Stimulated activated CD8-positive, alpha-beta memory T cell treated with anti-CD3 and anti-CD28 coated beads, Interleukin-15, amount 100 ng/mL, for 4 hours (primary cell): ENCODE measurements around the gene MAP1LC3B.

ENCODE experiments used
- DNase-seq, 2 donors: peaks; one replicate each; pipeline ENCODE4 v3.0.0-alpha.2; 2020; ENCODE audit warnings: low read depth in 2 of 2

MAP1LC3B gene

DNA sequence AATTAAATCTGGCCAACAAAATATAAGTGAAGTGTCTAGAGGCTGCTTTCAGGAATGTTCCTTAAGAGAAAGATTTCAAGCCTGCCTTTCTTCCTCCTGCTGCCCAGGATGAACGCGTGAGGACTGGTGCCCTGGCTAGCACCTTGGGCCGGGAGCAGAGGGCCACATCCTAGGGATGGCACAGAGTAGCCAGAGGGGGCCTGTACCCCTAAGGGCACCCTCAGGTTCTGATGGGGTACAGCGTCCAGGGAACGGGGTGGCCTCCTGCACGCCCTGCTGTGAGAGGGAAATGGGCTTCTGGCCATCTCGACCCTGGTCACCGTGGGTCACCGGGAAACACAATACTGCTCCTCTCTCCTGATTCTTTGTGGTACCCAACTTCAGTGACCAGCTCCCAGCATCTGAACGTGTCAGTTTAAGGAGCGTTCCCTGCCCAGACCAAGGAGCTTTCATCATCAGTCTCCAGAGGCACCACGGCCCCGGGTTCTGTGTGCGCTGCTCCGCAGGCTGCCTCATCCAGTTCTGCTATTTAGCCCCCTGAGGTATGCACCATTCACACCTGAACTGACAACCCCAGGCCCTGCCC lies 40.3 kb downstream of the MAP1LC3B start:
- no peak for DNase-seq

DNA sequence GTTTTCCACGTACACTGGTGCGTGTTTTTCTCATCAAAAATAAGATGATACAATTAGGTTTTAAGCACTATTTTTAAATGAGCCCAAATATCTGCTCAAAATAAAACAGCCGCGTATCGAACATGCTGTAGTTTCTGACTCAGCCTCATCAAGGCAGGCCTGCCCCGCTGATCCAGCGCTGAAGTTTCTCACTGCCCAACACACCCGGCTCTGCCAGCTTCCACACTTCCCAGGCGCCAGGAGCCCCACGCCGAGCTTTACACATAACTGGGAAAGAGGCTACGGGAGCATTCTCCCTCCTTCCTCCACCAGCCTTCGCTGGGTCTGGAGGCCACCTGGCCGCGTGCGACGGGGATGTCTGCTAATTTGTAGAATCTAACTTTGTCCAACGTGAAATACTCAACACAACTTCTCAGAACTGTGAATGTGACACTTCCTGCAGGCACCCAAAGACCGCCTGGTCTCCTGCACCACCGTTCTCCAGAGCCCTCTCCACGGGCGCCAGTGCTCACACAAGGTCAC lies 42.1 kb downstream of the MAP1LC3B start:
- DNase-seq, result no peak

DNA sequence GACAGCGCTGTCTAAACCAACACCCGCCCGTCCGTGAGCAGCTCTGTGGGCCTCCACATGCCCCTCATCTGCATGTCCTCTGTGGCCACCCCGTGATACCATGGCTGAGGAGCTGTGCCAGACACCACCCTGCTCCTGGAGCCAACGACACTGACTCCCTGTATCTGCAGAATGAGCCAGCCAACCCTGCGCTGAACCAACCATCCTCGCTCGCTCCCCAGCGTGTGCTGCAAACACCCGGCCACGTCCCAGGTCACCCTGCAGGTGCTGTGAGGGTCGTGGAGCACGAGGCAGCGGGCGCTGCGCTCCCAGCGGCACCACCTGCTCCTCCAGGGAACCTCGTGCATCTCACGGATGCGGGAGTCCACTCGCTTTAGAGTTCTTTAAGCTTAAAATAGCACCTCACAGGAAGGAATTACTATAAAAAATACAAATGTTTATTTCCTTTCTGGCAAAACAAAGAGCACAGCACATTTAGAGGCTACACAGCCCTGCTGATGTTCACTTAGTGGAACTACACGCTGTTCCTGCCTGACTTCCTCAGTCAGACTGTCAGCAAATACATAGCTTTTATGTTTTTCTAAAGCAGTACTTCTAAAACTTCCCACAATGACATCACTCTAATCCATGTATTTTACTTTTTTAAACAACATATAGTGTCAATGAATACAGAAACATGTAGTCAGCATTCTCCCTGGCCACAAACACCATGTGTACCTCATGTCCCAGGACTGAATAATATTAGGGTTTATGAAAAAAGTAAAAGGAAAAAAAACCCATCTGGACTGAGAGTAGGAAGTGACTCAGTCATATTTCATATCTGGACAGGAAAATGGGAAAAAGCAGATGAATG lies 43.5 kb downstream of the MAP1LC3B start:
- no peak for DNase-seq

DNA sequence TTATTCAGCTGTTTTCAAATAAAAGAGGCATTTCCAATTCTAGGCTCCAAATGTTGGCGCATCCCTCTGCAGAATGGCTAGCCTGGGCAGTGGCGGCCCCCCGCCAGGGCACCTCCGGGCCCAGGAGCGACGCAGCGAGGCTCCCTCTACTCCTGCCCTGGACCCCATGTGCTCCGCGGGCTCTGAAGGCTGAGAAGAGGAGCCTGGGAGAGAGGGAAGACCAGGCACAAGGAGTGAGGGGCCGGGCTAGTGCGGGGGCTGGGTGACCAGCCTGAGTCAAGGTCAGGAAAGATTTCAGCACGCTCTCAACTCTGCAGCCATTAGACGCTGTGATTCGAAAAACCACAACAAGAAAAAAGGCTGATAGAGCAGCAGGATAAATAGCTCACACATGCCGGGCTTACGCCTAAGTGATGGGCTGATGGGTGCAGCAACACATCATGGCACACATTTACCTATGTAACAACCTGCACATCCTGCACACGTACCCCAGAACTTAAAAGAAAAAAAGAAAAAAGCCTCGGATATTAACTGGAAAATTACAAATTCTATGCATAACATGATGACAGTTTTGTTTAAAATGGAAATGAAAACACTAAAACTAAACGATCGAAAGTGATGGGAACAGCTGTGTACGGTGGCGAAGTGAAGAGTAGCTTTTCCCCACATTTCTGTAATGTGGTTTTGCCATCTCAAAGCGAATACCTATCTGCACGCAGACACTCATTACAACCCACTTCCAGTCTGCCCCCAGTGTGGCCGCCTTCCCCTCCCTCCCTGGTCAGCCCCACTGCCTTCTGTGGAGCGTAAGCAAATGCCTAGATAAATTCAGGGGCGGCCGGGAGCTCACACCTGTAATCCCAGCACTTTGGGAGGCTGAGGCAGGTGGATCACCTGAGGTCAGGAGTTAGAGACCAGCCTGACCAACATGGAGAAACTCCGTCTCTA lies 44.4 kb downstream of the MAP1LC3B start:
- no peak for DNase-seq

DNA sequence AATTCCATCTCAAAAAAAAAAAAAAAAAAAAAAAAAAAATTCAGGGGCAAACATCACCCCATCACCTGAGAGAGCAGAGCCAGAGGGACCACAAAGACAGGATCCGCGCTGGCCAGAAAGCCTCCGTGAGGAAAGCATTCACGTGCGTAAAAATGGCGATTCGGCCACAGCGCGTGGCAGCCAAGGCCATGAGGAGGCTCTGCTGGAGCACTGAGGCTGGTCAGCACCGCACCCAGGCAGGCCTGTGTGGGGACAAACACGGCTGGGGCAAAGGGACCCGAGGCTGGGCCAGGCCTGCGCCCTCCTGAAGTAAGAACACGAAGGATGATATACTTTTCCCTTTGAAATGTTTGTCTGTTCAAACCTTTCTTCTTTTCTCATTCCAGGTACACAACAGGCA lies 45.2 kb downstream of the MAP1LC3B start:
- no peak for DNase-seq

DNA sequence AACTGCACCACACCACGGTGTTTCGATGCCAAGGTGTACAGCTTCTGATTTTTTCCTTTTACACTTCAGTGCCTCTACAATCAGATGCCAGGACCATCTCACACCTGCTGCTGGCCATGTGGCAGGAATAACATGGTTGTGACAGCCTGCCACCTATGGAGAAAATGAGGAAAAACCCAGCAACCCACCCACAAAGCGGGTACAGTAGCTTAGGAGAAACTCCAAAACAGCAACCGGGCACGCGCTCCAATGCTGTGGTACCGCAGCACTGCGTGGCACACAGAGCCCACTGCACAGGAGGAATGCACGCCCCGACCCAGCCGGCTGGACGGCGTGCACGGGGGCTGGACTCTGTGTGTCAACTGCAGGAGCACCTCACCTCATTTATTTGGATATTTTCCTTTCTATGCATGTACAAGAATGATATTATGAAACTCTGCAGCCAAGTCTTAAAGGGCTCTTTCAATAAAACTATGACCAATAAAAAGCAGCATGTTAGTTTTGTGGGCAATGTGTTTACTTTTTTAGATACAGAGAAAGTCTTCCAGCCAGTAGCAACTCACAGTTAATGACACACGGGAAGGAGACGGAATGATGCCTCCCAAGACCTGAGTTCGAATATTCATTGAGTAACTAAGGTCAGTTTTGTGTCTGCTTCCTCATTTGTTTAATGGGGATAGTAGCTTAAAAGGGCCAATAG lies 45.9 kb downstream of the MAP1LC3B start:
- DNase-seq, result no peak

DNA sequence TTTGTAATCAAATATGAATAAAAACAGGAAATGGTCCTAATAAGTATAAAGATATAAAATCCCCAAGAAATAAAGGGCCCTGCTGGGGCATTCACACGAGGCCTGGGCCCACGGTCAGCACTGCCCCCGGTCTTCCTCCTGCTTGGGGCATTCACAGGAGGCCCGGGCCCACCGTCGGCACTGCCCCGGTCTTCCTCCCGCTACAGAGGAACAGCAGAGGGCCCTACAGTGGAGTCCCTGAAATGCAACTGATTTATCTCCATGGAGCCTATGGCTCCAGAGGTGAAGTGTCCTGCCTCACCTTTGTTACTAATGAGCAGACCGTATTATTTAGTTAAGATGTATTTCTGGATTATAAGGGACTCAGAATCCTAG lies 46.5 kb downstream of the MAP1LC3B start:
- no peak for DNase-seq

DNA sequence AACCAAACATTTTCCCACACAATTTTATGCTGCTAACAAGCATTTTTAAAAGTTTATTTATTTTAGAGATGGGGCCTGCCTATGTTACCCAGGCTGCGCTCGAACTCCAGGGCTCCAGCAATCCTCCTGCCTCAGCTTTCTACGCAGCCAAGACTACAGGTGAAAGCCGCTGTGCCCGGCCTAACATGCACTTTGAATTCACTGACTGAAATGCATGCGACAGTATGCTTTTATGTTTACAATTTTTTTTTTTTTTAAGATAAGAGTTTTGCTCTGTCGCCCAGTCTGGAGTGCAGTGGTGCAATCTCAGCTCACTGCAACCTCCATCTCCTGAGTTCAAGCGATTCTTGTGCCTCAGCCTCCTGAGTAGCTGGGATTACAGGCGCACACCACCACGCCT lies 47.8 kb downstream of the MAP1LC3B start:
- no peak for DNase-seq

DNA sequence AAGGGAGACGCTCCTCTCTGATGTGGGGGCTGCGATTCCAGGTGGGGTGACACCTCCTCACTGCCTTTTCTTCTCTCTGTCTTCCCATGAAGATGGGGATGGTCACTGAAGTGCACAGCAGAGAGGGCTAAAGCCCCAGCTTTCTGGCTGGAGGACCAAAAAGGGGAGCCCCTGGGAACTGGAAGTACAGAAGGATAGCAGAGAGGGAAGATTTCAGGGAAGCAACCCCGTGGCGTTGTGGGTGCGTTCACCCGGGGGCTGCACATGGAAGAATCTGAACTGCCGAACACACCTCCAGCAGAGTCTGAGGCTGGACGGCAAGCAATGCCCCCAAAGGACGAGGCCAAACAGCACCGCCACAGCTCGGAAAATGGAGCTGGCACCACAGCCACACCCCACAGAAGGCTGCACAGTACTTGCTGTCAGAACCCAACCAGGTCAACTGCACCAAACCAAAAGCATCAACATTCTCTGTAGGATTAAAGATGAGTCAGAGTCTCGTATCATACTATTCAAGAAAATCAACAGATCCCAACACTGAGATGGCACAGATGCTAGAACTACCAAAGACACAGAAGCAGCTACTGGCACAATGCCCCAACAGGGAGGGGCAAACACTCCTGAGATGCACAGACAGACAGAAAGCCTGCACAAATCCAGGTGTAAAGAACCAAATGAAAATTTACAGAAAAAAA lies 49.9 kb downstream of the MAP1LC3B start:
- no peak for DNase-seq

DNA sequence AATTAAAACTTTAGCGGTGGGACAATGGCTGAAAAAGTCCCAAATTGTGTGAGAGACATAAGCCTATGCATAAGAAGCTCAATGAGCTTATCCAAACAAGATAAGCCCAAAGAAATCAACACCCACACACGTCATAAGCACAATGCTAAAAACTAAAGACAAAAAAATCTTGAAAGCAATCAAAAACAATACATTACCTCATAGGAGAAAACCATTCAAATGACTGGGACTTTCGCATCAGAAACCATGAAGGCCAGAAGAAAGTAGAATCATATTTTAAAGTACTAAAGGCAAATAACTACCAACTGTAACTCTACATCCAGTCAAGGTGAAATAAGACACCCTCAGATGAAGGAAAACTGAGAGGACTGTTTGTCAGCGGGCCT lies 50.4 kb downstream of the MAP1LC3B start:
- DNase-seq, result no peak

DNA sequence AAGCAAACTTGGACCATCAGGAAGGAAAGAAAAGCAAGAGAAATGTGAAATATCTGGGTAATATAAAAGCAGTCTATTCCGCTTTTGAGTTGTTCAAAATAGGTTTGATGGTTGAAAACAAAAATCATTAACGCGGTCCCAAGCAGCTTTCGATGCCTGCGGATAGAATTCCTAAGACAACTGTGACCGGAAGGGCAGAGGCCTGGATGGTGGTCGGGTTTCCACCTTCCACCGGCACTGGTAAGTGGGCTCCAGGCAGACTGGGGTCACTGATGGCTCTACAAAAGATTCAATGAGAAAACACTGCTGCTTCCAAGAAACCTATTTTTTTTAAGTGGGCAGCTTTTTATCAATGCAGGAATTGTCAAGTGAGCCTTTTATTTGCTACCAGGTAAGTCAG lies 50.9 kb downstream of the MAP1LC3B start:
- DNase-seq, result no peak

DNA sequence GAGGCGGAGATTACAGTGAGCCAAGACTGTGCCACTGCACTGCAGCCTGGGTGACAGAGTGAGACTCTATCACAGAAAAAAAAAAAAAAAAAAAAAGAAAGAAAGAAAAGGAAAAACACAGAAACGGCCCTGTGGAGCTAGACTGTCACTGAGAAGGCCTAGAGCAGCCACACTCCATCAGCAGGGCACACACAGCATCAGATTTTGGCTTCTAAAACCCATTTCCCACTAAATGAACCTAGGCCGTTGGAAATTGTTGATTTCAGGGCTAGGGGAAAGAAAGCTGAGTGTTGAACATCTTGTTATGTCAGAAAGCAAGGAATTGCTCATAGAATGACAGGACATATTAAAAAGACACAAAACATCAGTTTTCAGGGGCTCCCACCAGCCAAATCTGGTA lies 51.8 kb downstream of the MAP1LC3B start:
- DNase-seq, result no peak

DNA sequence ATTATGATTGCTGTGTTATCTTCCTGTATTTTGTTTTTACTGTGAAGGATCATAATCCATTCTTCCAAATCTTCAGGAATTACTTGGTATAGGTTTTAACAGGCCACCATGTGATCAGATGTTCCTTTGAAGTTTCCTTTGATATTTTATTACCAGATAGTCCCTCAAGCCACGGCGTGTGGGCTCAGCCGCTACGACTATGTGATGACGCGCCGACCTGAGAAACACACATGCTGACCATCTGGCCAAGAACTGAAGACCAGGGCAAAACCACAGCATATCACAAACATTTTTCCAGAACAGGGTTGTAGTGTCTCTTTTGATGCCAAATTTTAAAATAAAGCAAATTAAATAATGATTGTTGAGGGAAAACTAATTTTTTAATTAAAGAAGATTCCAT lies 53.4 kb downstream of the MAP1LC3B start:
- DNase-seq, result no peak

DNA sequence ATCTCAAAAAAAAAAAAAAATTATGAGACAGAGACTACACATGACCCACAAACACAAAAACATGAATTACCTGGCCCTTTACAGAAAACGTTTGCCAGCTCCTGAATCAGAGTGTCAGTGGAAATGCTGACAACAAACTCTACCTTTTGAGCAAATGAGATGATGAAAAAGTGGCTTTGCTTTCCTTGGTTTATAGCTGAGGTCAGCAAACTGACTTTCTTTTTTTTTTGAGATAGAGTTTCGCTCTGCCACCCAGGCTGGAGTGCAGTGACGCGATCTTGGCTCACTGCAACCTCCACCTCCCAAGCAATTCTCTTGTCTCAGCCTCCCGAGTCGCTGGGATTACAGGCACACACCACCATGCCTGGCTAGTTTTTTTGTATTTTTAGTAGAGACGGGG lies 54.3 kb downstream of the MAP1LC3B start:
- DNase-seq, result no peak

DNA sequence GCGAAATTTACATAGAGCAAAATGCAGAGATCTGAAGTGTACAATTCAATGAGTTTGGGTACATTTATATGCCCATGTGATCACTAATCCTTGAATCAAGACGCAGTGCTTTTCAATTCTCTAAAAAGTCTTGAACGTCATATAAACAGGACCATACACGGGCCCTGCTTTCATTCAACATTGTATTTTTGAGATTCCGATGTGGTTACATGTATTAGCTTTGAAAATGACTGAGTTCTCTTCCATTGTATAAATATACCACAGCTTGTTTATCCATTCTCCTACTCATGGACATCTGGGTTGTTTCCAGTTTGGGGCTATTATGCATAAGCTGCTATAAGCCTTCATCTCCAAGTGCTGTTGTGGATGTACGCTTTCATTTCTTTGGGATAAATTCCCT lies 55.2 kb downstream of the MAP1LC3B start:
- DNase-seq, result no peak

DNA sequence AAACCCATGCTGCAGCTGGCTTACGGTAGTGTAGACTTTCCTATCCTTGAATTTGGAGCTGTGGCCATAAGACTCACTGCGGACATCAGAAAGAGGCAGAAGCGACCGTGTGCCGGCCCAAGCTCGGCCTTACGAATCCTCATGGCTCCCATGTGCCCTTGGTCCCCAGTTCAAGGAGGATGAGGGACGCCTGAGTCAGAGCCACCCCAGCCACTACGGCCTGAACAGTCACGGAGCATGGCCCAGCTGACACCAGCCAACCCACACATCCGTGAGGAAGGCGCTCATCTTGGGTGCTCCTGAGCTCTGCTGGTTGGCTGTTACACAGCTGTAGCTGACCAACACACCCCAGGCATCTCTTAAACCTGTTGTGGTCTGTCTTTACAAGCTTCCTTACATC lies 56.7 kb downstream of the MAP1LC3B start:
- DNase-seq, result no peak

DNA sequence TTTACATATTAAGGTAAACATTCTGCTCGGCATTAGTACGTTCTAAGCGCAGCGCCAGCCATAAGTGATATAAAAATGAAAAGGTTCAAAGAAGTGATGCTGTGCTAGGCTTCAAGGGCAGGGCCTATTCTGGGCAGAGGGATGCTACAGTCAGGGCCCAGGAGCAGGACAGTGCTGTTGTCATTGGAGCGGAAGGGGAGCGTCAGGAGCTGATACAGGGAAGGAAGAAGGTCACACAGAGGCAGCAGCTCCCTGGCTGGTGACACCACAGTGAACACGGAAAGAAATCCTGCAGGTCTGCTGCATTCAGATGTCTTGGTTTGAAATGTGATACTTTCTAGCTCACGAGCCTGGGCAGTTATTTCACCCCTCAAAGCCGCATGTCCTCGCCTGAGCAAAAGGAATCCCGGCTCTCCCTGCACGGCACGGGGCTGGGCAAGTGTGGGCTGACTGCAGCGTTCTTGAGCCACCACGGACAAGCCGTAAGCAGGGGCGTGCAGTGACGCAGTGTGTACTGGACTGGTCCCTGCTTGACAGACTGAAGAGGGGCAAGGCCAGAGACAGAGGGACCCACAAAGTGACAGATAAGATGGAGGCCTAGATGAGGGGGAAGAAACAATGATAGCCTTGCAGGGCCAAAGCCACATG lies 59.6 kb downstream of the MAP1LC3B start:
- no peak for DNase-seq

DNA sequence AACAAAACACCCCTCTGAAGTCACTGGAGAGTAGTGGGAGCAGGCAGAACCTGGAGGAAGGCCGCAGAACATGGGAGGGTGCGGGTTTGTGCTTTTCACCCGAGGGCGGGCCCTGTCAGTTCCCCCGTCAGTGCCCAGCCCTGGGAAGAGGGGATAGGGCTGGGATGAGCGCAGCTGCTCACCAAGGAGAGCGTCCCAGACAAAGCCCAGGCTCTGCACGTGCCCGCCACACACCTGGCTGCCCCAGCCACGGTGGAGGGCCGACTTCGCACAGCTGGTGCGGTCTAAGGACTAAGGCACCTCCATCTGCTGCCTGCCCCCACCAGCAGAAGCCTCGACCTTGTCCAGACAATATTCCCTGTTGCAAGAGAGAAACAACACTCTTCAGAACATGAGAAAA lies 61.2 kb downstream of the MAP1LC3B start:
- DNase-seq, result no peak
